GM18507 (cell line): ENCODE results near the gene LLPH.
"Not testable (repeated sequence)": the region's sequence is repeated elsewhere in the genome, so short reads cannot be mapped to it uniquely, and the experiment has no call there.

Source experiments
- DNase-seq: peaks from one replicate; pipeline ENCODE4 v3.0.0; 2011; ENCODE audit warnings: low read depth; ENCODE audit not compliant: insufficient read length; ENCODE audit errors: extremely low spot score
- FAIRE-seq: peaks from 2 replicates; lab custom pipeline; 2011; peaks lifted over from hg19 to GRCh38; lab: Jason Lieb, UNC

LLPH gene

GRCh38 chr12:66130267-66131066, at the start of gene LLPH:
Gene LLPH, minus strand, starts transcription at chr12:66130750. Its CDS starts 1,644 bp downstream, at chr12:66129106.
- DNase-seq (peak; percentile 80), FAIRE-seq (peak; percentile 94)

GRCh38 chr12:66176105-66176900, 45.8 kb upstream of the LLPH start:
- no peak for FAIRE-seq
- no peak for DNase-seq

GRCh38 chr12:66174391-66175325, 44.1 kb upstream of the LLPH start:
- DNase-seq, FAIRE-seq: not testable (repeated sequence)

GRCh38 chr12:66170606-66171005, 40.1 kb upstream of the LLPH start:
- DNase-seq (no peak), FAIRE-seq (no peak)

- FAIRE-seq (peak; percentile 82), DNase-seq (peak; percentile 70)
Measured at GRCh38 chr12:66169221-66170170, 38.9 kb upstream of the LLPH start, which contains the start of gene TMBIM4. Gene TMBIM4, minus strand, starts transcription at chr12:66169996. Its CDS starts 45 bp downstream, at chr12:66169951.

- DNase-seq = no peak
Measured at GRCh38 chr12:66168410-66168809, 37.9 kb upstream of the LLPH start.

GRCh38 chr12:66166561-66166960, 36.0 kb upstream of the LLPH start:
- FAIRE-seq (no peak), DNase-seq (no peak)

More at GRCh38 chr12:66168410-66168809, 37.9 kb upstream of the LLPH start:
- peak; percentile 18 for FAIRE-seq

GRCh38 chr12:66165141-66165540, 34.6 kb upstream of the LLPH start:
- DNase-seq (no peak), FAIRE-seq (no peak)

- FAIRE-seq (no peak), DNase-seq (no peak)
Measured at GRCh38 chr12:66164349-66164821, 33.8 kb upstream of the LLPH start.

GRCh38 chr12:66163289-66163688, 32.7 kb upstream of the LLPH start:
- FAIRE-seq (no peak), DNase-seq (no peak)

- no peak for DNase-seq
- FAIRE-seq = no peak
Measured at GRCh38 chr12:66162701-66163100, 32.2 kb upstream of the LLPH start.

- no peak for DNase-seq
- no peak for FAIRE-seq
Measured at GRCh38 chr12:66160704-66161103, 30.2 kb upstream of the LLPH start.

GRCh38 chr12:66159123-66159522, 28.6 kb upstream of the LLPH start:
- DNase-seq (no peak), FAIRE-seq (no peak)

- no peak for DNase-seq
- peak; percentile 5 for FAIRE-seq
Measured at GRCh38 chr12:66156654-66157053, 26.1 kb upstream of the LLPH start.

- no peak for FAIRE-seq
- no peak for DNase-seq
Measured at GRCh38 chr12:66154776-66155175, 24.2 kb upstream of the LLPH start.

GRCh38 chr12:66152732-66153131, 22.2 kb upstream of the LLPH start:
- FAIRE-seq (no peak), DNase-seq (no peak)

- DNase-seq (no peak), FAIRE-seq (no peak)
Measured at GRCh38 chr12:66149702-66150398, 19.3 kb upstream of the LLPH start.
